ENCODE results near the gene RTF1. TPM values are rescaled to one million over a fixed set of nuclear protein-coding genes. Genes with fewer than 3 reads are reported as not detected.
"Not testable (repeated sequence)": the region's sequence is repeated elsewhere in the genome, so short reads cannot be mapped to it uniquely, and the experiment has no call there.

The RTF1 gene
- total and polyA plus RNA-seq, 2 donors (not counting 3 experiments of a cell fraction or from before 2014, with no cell fraction given), result 19.2 to 40.6 TPM

DNA sequence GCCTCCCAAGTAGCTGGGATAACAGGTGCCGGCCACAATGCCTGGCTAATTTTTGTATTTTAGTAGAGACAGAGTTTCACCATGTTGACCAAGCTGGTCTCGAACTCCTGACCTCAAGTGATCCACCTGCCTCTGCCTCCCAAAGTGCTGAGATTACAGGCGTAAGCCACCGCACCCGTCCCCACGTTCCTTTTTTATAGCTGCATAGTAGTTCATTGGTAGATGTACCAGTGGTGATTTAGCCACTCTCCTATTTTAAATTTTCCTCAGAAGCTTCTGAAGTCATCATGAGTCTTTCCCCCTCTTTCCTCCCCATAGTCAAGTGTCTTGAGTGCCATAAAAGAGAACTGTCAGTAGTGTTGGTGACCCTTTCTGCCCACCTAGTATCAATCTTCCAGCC is 52.7 kb downstream of the RTF1 start:
- intact Hi-C loops (cut with micrococcal nuclease), result loop anchor here (5.0 to 10.0 kb wide), 3 partner anchors 88 to 303 kb away; partner anchors contain the start of genes MAPKBP1 and TYRO3
- H3K79me2 ChIP-seq (ENCODE audit: control insufficient read depth, insufficient read depth, low read length); H3K27ac ChIP-seq (ENCODE audit: insufficient read depth, low read depth, low read length); H3K4me1 ChIP-seq (ENCODE audit: control insufficient read depth, extremely low read depth, insufficient read depth, low read length); H3K9ac ChIP-seq (replicated peaks; ENCODE audit: extremely low read depth, insufficient read depth, low read length); H3K9me3 ChIP-seq (replicated peaks; ENCODE audit: control insufficient read depth, insufficient read depth, low read length); H4K20me1 ChIP-seq (replicated peaks; ENCODE audit: control insufficient read depth, extremely low read depth, insufficient read depth, low read length); FAIRE-seq; H3K4me3 ChIP-seq (replicated peaks in 1 of 3; ENCODE audit: insufficient read depth in 1 of 3, low read depth in 1 of 3, low read length in 3 of 3); H3K4me2 ChIP-seq (ENCODE audit: insufficient read depth, low read length); H2AFZ ChIP-seq (ENCODE audit: low read depth, low read length); POLR2A ChIA-PET; H3K27me3 ChIP-seq (ENCODE audit: control insufficient read depth in 2 of 2, insufficient read depth in 2 of 2, low read length in 2 of 2); DNase-seq (ENCODE audit: low read depth, low spot score); H3K9me1 ChIP-seq (replicated peaks; ENCODE audit: control insufficient read depth, extremely low read depth, insufficient read depth, low read length); BruUV-seq (replicated peaks); dilution Hi-C loops (cut with MboI; ENCODE audit: extremely low pct_ligation_motif_present, low sequenced_read_pairs): not testable (repeated sequence)
- CTCF ChIA-PET, result interaction anchor here (0.8 kb wide), 1 partner anchor 47 kb away, joined by 3 read pairs; no protein-coding TSS in a partner anchor
- H3K36me3 ChIP-seq (ENCODE audit: control insufficient read depth in 2 of 2, extremely low read depth in 1 of 2, insufficient read depth in 2 of 2, low read length in 2 of 2), result peaks cover 11 to 25% of the 10 kb centered on the region in 2 experiments

DNA sequence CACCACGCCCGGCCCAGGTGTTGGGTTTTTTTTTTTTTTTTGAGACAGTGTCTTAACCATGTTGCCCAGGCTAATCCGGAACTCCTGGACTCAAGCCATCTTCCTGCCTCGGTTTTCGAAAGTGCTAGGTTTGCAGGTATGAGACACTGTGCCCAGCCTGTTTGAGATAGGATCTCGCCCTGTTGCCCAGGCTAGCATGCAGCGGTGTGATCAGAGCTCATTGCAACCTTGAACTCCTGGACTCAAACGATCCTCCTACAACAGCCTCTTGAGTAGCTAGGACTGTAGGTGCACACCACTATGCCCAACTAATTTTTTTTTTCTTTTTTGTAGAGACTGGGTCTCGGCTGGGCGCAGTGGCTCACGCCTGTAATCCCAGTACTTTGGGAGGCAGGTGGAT is 56.5 kb downstream of the RTF1 start:
- Histone ChIP-seq H3K4me1 (ENCODE audit: control insufficient read depth, extremely low read depth, insufficient read depth, low read length) (no peaks in the 10 kb centered on the region), H4K20me1 (replicated peaks; ENCODE audit: control insufficient read depth, extremely low read depth, insufficient read depth, low read length) (no peaks in the 10 kb centered on the region), H3K36me3 (ENCODE audit: control insufficient read depth in 2 of 2, extremely low read depth in 1 of 2, insufficient read depth in 2 of 2, low read length in 2 of 2) (peaks cover 31 to 34% of the 10 kb centered on the region in 2 experiments), H3K27me3 (ENCODE audit: control insufficient read depth in 2 of 2, insufficient read depth in 2 of 2, low read length in 2 of 2) (no peaks in the 10 kb centered on the region), H3K4me2 (ENCODE audit: insufficient read depth, low read length) (no peak overlapping the region), H3K4me3 (replicated peaks in 1 of 3; ENCODE audit: insufficient read depth in 1 of 3, low read depth in 1 of 3, low read length in 3 of 3) (no peak overlapping the region), H3K9ac (replicated peaks; ENCODE audit: extremely low read depth, insufficient read depth, low read length) (no peak overlapping the region), H3K79me2 (ENCODE audit: control insufficient read depth, insufficient read depth, low read length) (no peaks in the 10 kb centered on the region), H3K9me3 (replicated peaks; ENCODE audit: control insufficient read depth, insufficient read depth, low read length) (no peaks in the 10 kb centered on the region), H2AFZ (ENCODE audit: low read depth, low read length) (no peak overlapping the region), H3K9me1 (replicated peaks; ENCODE audit: control insufficient read depth, extremely low read depth, insufficient read depth, low read length) (no peaks in the 10 kb centered on the region), H3K27ac (ENCODE audit: insufficient read depth, low read depth, low read length) (no peak overlapping the region)
- BruUV-seq (replicated peaks), result no TSS peak
- ChIA-PET POLR2A (no interaction called here), CTCF (interaction anchor here (1.1 kb wide), 1 partner anchor 8 kb away, joined by 6 read pairs; no protein-coding TSS in a partner anchor)
- dilution Hi-C loops (cut with MboI; ENCODE audit: extremely low pct_ligation_motif_present, low sequenced_read_pairs), result no loop called here
- intact Hi-C loops (cut with micrococcal nuclease), result no loop called here
- DNase-seq (ENCODE audit: low read depth, low spot score) (no peak), FAIRE-seq (no peak)
- TF ChIP-seq POLR2AphosphoS5 (IDR thresholded peaks at IDR 0.05; ENCODE audit: insufficient read depth, low read depth, low read length) (no peak), MYC (IDR thresholded peaks at IDR 0.05; ENCODE audit: low read depth, low read length) (no peak), EZH2 (IDR thresholded peaks at IDR 0.05; ENCODE audit: borderline replicate concordance, low read depth, low read length, severe bottlenecking) (no peak), GATA2 (IDR thresholded peaks at IDR 0.05; ENCODE audit: insufficient read depth, insufficient read length, low read depth, low read length) (no peak), POLR2A (IDR thresholded peaks at IDR 0.05; ENCODE audit: low read depth, low read length) (no peak), JUN (IDR thresholded peaks at IDR 0.05; ENCODE audit: borderline replicate concordance, insufficient read depth, insufficient read length, low read depth) (no peak), FOS (IDR thresholded peaks at IDR 0.05; ENCODE audit: borderline replicate concordance, insufficient read depth, low read length) (no peak)
- TF ChIP-seq, protein P1, sequence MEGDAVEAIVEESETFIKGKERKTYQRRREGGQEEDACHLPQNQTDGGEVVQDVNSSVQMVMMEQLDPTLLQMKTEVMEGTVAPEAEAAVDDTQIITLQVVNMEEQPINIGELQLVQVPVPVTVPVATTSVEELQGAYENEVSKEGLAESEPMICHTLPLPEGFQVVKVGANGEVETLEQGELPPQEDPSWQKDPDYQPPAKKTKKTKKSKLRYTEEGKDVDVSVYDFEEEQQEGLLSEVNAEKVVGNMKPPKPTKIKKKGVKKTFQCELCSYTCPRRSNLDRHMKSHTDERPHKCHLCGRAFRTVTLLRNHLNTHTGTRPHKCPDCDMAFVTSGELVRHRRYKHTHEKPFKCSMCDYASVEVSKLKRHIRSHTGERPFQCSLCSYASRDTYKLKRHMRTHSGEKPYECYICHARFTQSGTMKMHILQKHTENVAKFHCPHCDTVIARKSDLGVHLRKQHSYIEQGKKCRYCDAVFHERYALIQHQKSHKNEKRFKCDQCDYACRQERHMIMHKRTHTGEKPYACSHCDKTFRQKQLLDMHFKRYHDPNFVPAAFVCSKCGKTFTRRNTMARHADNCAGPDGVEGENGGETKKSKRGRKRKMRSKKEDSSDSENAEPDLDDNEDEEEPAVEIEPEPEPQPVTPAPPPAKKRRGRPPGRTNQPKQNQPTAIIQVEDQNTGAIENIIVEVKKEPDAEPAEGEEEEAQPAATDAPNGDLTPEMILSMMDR (IDR thresholded peaks at IDR 0.05; ENCODE audit: extremely low read depth in 1 of 2, insufficient read depth in 1 of 2, low read depth in 1 of 2, low read length in 2 of 2), result no peak
- TF ChIP-seq, protein P2, sequence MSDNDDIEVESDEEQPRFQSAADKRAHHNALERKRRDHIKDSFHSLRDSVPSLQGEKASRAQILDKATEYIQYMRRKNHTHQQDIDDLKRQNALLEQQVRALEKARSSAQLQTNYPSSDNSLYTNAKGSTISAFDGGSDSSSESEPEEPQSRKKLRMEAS (IDR thresholded peaks at IDR 0.05; ENCODE audit: insufficient read depth, insufficient read length), result no peak

Measured in endothelial cell of umbilical vein (primary cell).